IPS DF 19.7 (cell line): ENCODE measurements around the gene LHPP.

Experiments used
- DNase-seq: peaks from one replicate; pipeline ENCODE4 v3.0.0-alpha.2; 2013; ENCODE audit warnings: low read depth, low spot score

The LHPP gene

DNA sequence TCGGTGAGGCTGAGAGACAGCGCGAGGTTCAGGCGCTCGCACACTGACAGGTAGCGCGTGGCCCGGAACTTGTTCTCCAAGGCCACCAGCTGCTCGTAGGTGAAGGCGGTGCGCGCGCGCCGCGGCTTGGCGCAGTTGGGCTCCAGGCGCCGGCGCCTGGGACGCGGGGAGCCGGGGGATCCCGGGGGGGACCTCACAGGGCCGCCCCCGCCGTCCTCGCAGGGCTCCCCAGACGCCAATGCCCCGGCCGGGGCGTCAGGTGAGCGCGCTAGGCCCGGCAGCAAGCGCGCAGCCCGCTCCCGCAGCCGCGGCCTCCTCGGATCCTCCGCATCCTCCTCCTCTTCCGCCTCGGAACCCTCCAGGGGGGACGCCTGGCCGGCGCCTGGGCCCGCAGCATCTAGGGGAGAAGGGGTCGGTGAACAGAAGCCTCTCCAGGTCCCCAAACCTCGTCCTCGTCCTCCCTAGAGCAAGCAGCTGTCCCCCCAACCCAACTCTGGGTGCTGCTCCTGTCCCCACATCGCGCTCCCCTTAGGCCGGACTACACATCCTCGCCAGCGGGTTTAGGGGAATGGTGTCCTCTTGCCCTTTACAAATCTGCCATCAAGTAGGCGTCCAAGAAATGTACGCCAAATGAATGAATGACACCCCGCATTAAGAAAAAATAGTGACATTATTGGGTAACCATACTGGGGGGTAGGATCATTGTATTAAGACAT, 13.7 kb upstream of the LHPP start:
- DNase-seq, result no peak

DNA sequence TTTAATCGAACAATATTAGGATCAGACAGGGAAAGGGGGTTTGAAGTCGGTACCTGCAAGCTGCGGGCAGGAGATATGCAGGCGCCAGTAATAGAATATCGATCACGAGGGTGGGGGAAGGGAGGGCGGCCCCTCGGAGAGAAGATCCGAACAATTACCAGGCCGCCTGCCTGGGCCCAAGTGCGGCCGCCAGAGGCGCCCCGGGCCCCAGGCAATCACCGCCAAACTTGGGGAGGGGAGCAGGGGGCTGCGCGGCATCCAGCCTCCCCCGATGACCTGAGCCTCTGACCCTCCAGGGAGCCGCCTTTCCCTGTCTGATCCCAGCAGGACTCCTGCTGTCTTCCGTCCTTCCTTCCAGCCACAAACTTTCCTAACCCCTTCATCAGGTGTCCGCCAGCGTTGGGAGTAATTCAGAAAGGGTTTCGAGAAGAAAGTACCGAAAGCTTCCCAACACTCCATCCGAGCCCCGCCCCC, 12.9 kb upstream of the LHPP start:
- no peak for DNase-seq

DNA sequence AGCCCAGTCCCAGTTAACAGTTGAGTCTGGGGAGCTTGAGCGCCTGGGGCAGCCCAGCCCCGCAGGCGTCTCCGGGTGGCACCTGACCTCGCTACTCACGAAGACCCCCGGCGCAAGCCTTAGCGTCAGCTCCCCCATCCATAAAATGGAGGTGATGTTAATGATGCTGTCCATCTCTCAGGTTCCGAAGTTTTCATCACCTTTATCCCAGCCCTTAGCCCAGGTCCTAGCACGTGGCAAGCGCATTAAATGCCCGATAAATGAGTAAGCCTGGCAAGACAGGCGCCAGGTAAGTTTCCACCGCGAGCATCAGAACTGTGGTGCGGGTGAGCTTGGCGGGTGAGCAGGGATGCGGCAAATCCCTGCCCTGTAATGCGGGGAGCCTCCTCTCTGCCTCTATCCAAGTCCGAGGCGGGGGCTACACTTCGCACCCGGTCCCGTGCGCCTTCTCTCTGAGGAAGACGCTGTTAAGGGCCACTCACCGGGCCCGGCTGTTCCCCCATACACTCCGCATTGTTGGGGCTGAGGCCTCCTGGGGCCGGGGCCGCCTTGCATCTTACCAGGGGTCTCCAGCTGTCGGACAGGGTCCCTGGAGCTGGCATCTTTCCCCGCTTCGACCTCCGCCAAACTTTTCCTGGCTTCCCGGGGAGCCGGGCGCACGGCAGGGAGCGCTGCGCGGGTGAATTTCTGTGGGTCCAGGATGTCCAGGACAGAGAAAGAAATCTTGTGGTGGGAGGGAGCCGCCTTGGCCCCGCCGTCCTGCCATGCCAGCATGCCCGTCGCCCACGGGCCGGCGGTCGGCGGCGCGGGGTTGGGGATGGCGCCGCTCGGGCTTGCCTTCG, 12.2 kb upstream of the LHPP start:
- DNase-seq, result no peak

- DNase-seq, result no peak
Observed at GRCh38 chr10:124450012-124450782, 11.4 kb upstream of the LHPP start, which contains the start of gene NKX1-2. Gene NKX1-2 (minus strand): TSS chr10:124450035. CDS start chr10:124449943, 92 bp downstream.

DNA sequence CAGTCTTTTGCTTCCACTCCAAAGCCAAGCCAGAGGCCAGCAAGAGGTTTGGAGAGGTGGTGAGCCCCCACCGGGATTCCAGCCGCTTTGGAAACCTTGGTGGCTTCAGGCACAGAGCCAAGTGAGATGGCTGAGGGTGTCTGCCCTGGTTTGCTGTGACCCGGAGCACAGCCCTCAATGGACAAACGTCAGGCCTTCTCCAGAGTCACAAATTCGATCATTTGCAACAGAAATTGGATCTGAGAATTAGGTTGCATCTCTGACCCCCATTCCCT, 10.9 kb upstream of the LHPP start:
- no peak for DNase-seq

- no peak for DNase-seq
Observed at GRCh38 chr10:124451276-124451675, 10.3 kb upstream of the LHPP start.

DNA sequence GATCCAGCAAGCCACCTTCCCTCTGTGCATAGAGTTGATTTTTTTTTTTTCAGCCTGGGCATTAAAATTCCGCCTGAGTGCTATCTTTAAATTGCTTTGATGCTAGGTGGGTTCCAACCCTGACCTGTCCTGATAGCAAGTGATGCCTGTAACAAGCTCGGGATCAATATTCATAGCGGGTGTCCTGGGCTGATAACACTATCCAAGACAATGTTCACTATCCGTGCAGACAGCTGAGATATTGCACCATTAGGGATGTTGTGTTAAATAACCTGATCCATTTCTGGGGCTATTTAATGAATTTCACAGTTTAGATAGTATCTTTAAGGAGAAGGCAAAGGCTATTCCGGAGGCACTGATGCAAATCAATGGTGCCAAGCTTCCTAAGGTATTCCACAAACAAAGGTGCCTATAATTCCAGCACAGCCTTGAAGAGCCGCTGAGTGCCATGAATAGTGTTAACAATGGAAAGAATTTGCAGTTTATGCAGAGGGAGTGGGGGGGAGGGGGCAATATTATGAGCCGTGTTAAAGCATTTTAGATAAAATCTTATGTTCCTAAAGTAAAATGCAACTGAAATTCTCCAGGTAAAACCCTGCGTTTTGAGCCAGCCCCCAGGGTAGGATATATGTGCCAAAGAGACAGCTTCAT, 7.5 kb upstream of the LHPP start:
- DNase-seq, result no peak

DNA sequence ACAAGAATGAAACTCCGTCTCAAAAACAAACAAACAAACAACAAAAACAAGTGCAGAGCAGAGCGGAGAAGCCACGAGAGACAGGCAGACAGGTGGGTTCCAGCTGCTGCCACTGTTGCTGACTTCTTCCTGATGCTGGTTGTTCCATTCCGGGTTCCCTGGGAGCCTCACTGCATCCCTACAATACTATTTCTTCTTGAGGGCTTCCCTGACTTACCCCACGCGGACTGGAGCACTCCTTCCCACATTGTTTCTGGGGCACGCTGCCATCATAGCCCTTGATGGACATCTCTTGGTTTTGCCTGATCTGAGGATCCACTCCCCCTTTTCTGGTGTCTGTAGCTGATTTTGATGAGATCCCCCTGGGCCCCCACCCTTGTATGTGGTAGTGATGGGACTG, 6.2 kb upstream of the LHPP start:
- no peak for DNase-seq

DNA sequence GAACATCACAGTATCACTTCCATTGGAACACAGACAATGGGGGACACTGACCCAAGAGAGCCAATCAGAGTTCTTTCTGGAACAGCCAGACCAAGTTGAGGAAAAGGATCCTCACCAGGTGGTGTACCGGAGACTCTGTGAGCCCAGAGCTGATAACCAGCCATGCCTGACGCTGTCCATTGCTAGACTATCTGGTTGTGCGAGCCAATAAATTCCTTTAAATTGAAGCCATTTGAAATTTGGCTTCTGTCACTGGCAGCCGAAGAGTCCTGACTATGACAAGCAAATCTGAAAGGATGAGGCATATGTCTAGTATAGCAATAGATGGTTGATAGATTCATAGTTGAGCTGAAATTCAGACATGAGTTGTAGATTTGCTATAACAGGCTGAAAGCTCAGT, 3.1 kb upstream of the LHPP start:
- no peak for DNase-seq

- DNase-seq, result no peak
Observed at GRCh38 chr10:124458889-124459288, 2.7 kb upstream of the LHPP start.

GRCh38 chr10:124459395-124459794, 2.2 kb upstream of the LHPP start:
- no peak for DNase-seq

- DNase-seq, result no peak
Observed at GRCh38 chr10:124460144-124460543, 1.5 kb upstream of the LHPP start.

DNA sequence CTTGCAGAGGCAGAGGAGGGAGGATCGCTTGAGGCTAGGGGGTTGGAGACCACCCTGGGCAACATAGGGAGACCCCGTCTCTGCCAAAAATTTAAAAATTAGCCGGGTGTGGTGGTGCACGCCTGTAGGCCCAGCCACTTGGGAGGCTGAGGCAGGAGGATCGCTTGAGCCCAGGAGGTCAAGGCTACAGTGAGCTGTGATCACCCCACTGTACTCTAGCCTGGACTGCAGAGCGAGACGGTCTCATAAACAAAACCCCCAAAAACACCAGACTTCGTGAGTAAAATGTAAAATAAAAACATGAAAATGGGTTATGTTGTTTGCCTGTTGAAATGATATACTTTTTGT, 699 bp downstream of the LHPP start:
- no peak for DNase-seq

DNA sequence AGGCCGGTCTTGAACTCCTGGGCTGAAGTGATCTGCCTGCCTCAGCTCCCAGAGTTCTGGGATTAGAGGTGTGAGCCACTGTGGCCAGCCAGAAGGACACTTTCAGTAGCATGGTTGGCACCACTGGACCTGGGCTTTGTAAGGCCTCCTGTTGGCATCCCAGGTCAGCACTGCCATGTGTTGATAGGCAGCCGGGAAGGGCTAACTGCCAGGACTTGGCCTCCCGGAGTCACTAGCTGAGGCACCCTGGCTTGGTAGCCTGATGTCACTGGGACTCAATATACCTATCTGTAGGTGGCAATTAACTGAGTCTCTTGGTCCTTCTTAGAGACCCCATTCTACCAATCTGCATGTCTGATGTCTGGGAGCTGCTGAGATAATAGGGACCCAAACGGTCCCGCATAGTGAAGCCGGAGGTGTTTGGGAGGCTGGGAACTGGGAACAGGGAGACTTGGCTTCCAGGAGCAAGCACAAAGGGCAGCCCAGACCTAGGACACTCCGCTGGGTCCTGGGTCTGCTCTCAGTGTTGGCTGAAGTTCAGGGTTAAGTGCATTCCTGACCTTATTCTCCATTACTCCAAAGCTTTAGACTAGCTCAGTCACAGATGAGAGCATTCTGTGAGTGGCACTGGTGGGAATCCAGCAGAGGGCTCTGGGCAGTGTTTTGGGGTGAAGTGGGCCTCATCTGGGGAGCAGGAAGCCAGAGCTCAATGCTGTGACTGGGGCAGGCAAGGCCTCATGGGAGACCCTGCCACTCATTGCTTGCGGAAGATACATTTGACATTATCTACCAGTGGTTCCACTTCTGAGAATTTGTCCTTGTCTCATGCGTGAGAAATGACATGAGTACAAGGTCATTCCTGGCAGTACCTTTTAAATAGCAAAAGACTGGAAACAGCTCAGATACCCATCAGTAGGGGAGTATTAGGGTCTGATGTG, 2.7 kb downstream of the LHPP start:
- DNase-seq, result no peak

GRCh38 chr10:124465003-124465776, 3.6 kb downstream of the LHPP start:
- DNase-seq, result no peak

DNA sequence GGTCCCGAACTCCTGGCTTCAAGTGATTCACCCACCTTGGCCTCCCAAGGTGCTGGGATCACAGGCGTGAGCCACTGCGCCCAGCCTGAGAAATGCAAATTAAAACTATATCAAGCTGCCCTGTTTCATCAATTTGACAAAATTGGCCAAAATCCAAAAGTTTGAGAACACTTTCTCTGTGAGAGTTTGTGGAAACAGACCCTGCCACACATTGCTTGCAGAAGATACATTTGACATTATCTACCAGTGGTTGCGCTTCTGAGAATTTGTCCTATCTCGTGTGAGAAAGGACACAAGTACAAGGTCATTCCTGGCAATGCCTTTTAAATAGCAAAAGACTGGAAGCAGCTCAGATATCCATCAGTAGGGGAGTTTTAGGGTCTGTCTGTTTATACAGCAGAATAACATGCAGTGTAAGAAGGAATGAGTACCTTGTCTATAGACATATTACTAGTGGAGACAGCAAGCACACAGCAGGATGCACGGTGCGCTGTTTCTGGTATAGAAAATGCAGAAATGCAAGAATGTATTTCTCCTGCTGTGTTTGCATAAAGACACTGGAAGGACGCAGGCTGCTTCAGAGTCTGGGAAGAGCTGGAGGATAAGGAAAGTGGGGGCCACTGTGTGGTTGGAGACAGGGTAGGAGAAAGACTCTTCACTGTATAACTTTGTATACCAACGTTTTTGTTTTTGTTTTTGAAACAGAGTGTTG, 4.3 kb downstream of the LHPP start:
- no peak for DNase-seq

DNA sequence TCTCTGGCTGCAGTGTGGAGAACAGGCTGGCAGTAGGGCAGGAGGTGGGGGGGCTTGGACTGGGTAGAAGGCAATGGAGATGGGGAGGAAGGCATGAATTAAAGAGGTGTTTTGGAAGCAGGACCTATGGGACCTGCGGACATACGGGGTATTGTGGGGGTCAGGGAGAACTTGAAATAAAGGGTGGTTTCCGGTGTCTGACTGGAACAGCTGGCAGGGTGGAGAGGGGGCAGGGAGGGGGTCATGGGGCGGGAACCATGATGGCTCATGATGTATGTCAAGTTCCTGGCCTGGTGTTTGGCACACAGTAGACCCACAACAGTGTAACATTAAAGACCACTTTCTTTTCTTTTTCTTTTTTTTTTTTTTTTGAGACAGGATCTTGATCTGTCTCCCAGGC, 5.5 kb downstream of the LHPP start:
- no peak for DNase-seq

DNA sequence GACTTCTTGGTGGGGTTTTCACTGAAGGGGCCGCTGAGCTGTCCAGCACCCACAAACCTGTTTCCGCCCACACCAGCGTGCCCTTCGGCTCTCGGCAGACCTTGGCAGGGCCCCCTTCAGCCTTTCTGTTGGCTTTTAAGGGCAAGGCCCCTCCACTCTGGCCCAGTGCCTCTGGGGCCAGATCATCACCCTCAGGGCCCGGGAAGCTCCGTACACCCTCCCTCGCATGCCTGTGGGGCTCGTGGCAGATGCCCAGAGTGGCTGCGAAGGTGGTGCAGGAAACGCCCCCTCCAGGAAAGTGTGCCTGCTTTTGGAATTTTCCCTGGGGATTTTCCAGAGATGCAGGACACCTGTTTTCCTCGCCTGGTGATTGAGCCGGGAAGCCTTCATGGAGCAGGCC, 7.0 kb downstream of the LHPP start:
- DNase-seq, result no peak

- peak; percentile 78 for DNase-seq
Observed at GRCh38 chr10:124469956-124470484, 8.4 kb downstream of the LHPP start.
